Sigmoid colon (tissue), 4 donors: ENCODE data around the gene SULT1C4.

Source experiments
- CTCF ChIP-seq, 4 experiments: fragments of 450-650 bp in 3 of 4; fragments of 200-600 bp in 1 of 4; IDR thresholded peaks; one replicate each; pipeline ENCODE4 v1.5.1; 2016 to 2019; ENCODE audit warnings: antibody characterized with exemption in 4 of 4, mild to moderate bottlenecking in 3 of 4, moderate library complexity in 2 of 4
- EP300 ChIP-seq, 4 donors: sonication (generic); formaldehyde crosslinking; IDR thresholded peaks; one replicate each; pipeline ENCODE4 v1.6.1; 2017; ENCODE audit warnings: antibody characterized with exemption in 4 of 4
- POLR2A ChIP-seq, 2 donors: fragments of 450-650 bp; IDR thresholded peaks; one replicate each; pipeline ENCODE4 v1.6.1; 2016; ENCODE audit warnings: antibody characterized with exemption in 2 of 2, mild to moderate bottlenecking in 2 of 2, moderate library complexity in 2 of 2
- POLR2AphosphoS5 ChIP-seq, 4 donors: sonication (generic); formaldehyde crosslinking; IDR thresholded peaks; one replicate each; pipeline ENCODE4 v1.6.1; 2017; ENCODE audit warnings: antibody characterized with exemption in 4 of 4

GRCh38 chr2:108367561-108368175 lies 10.1 kb upstream of the SULT1C4 start:
- TF ChIP-seq POLR2A (IDR thresholded peaks at IDR 0.05) (no peak), CTCF (IDR thresholded peaks at IDR 0.05) (no peak), EP300 (IDR thresholded peaks at IDR 0.05) (no peak), POLR2AphosphoS5 (IDR thresholded peaks at IDR 0.05) (no peak)
